ENCODE data around the gene RING1. TPM values are rescaled to one million over a fixed set of nuclear protein-coding genes. Genes with fewer than 3 reads are reported as not detected.

Gene RING1
- total RNA-seq, 1 experiment from 2014 or later, result 48.3 TPM

DNA sequence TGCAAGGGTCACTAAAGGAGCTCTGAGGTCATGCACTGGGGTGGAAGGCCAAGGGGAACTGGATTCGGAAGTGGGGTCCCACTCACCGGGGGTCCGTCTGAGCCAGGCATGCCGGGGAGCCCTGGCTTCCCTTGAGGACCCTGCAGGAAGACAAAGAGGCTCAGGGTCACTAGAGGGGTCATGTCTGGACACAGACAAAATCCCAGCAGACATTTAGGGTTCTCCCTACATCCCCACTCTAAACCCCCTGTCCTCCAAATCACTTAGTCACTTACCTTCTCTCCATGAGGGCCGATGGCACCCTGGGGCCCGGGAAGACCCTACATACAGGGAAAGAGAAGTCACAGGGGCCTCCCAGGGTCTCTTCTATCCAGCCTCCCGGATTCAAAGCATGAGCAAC, 31.4 kb upstream of the RING1 start:
- BruUV-seq (replicated peaks), result no TSS peak
- no peak overlapping the region for H3K27ac Mint-ChIP-seq (ENCODE audit: low read depth, unreplicated experiment)
- no peaks in the 10 kb centered on the region for H3K4me1 Mint-ChIP-seq (ENCODE audit: insufficient read depth, unreplicated experiment)
- no peaks in the 10 kb centered on the region for H3K9me3 Mint-ChIP-seq (ENCODE audit: unreplicated experiment)
- ChIA-PET CTCF (interaction anchor here (1.4 kb wide), 1 partner anchor 243 kb away, joined by 3 read pairs; no protein-coding TSS in a partner anchor), POLR2A (no interaction called here)
- TF ChIP-seq, protein P1, sequence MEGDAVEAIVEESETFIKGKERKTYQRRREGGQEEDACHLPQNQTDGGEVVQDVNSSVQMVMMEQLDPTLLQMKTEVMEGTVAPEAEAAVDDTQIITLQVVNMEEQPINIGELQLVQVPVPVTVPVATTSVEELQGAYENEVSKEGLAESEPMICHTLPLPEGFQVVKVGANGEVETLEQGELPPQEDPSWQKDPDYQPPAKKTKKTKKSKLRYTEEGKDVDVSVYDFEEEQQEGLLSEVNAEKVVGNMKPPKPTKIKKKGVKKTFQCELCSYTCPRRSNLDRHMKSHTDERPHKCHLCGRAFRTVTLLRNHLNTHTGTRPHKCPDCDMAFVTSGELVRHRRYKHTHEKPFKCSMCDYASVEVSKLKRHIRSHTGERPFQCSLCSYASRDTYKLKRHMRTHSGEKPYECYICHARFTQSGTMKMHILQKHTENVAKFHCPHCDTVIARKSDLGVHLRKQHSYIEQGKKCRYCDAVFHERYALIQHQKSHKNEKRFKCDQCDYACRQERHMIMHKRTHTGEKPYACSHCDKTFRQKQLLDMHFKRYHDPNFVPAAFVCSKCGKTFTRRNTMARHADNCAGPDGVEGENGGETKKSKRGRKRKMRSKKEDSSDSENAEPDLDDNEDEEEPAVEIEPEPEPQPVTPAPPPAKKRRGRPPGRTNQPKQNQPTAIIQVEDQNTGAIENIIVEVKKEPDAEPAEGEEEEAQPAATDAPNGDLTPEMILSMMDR (IDR thresholded peaks at IDR 0.05; ENCODE audit: unreplicated experiment), result no peak
- DNase-seq (ENCODE audit: unreplicated experiment), result no peak
- no peaks in the 10 kb centered on the region for H3K36me3 Mint-ChIP-seq (ENCODE audit: insufficient read depth, unreplicated experiment)
- intact Hi-C loops (cut with micrococcal nuclease), result no loop called here
- H3K4me3 Mint-ChIP-seq (ENCODE audit: unreplicated experiment), result no peak overlapping the region
- H3K27me3 Mint-ChIP-seq (ENCODE audit: insufficient read depth, unreplicated experiment), result peaks cover 24% of the 10 kb centered on the region

GRCh38 chr6:33177552-33178446, 30.5 kb upstream of the RING1 start:
- intact Hi-C loops (cut with micrococcal nuclease), result no loop called here
- CTCF ChIA-PET, result interaction anchor here (1.0 to 1.4 kb wide), 3 partner anchors 12 to 244 kb away, joined by 3 read pairs; no protein-coding TSS in a partner anchor
- Mint-ChIP-seq H3K4me1 (ENCODE audit: insufficient read depth, unreplicated experiment) (no peaks in the 10 kb centered on the region), H3K4me3 (ENCODE audit: unreplicated experiment) (no peak overlapping the region), H3K27ac (ENCODE audit: low read depth, unreplicated experiment) (no peak overlapping the region), H3K36me3 (ENCODE audit: insufficient read depth, unreplicated experiment) (no peaks in the 10 kb centered on the region), H3K27me3 (ENCODE audit: insufficient read depth, unreplicated experiment) (peaks cover 24% of the 10 kb centered on the region), H3K9me3 (ENCODE audit: unreplicated experiment) (peaks cover 3% of the 10 kb centered on the region)
- DNase-seq (ENCODE audit: unreplicated experiment), result no peak
- POLR2A ChIA-PET, result no interaction called here
- BruUV-seq (replicated peaks), result no TSS peak
- TF ChIP-seq, protein P1 (IDR thresholded peaks at IDR 0.05; ENCODE audit: unreplicated experiment), result no peak

DNA sequence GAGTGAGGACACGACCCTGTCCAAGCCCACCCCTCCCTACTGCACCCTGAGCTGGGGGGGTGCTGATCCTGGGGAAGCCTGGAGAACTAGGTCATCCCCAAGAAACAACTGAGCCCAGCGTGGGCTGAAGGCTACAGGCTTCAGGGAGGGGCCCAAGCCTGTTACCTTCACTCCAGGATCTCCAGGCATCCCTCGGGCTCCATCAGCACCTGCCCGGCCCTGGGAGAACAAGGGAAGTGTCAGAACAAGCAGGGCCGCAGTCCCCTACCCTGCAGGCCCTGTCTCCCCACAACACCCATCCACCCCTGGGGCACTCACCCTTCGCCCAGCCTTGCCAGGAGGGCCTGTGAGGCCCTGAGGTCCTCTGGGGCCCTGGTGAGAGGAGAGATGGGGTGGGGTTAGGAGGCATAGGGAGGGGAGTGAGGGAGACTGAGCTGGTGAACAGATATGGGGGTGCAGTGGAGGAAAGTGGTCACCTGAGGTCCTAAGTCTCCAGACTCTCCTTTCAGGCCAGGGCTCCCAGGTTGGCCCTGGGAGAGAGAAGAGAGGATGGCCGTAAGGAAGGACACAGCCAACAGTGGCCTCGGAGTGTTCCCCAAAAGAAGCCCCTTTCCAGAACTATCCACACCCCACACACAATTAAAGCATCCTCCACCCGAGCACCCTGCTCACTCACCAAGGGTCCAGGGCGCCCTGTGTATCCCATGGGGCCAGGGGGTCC, 29.4 kb upstream of the RING1 start:
- no peak for DNase-seq (ENCODE audit: unreplicated experiment)

More for the DNA sequence above, 29.4 kb upstream of the RING1 start:
- no peak overlapping the region for H3K27ac Mint-ChIP-seq (ENCODE audit: low read depth, unreplicated experiment)
- ChIA-PET CTCF (interaction anchor here (0.5 to 1.0 kb wide), 2 partner anchors 11 to 328 kb away, joined by 3 read pairs; no protein-coding TSS in a partner anchor), POLR2A (no interaction called here)
- intact Hi-C loops (cut with micrococcal nuclease), result no loop called here
- no peak overlapping the region for H3K4me3 Mint-ChIP-seq (ENCODE audit: unreplicated experiment)
- peaks cover 24% of the 10 kb centered on the region for H3K27me3 Mint-ChIP-seq (ENCODE audit: insufficient read depth, unreplicated experiment)
- H3K4me1 Mint-ChIP-seq (ENCODE audit: insufficient read depth, unreplicated experiment), result no peaks in the 10 kb centered on the region
- TF ChIP-seq, protein P1 (IDR thresholded peaks at IDR 0.05; ENCODE audit: unreplicated experiment), result no peak
- no TSS peak for BruUV-seq (replicated peaks)
- H3K9me3 Mint-ChIP-seq (ENCODE audit: unreplicated experiment), result peaks cover 12% of the 10 kb centered on the region
- no peaks in the 10 kb centered on the region for H3K36me3 Mint-ChIP-seq (ENCODE audit: insufficient read depth, unreplicated experiment)

Data from MCF 10A (cell line).